HUES48 (cell line): ENCODE measurements around the gene PSAP.

ENCODE experiments used
- H3K27ac ChIP-seq: one replicate; pipeline ENCODE4 v1.7.0; 2013; ENCODE audit warnings: low read depth, low read length, inconsistent platforms
- H3K27me3 ChIP-seq: 2 replicates; pipeline ENCODE4 v1.6.1; 2013; ENCODE audit warnings: mild to moderate bottlenecking, low read length; ENCODE audit not compliant: control insufficient read depth, insufficient read depth
- H3K36me3 ChIP-seq: 2 replicates; pipeline ENCODE4 v1.6.1; 2013; ENCODE audit warnings: low read length; ENCODE audit not compliant: control insufficient read depth, insufficient read depth
- H3K4me1 ChIP-seq: 2 replicates; pipeline ENCODE4 v1.6.1; 2013; ENCODE audit warnings: mild to moderate bottlenecking, low read length; ENCODE audit not compliant: control insufficient read depth, insufficient read depth
- H3K4me3 ChIP-seq: 2 replicates; pipeline ENCODE4 v1.5.1; 2013; ENCODE audit warnings: mild to moderate bottlenecking, low read depth, low read length
- H3K9ac ChIP-seq: 2 replicates; pipeline ENCODE4 v1.6.1; 2013; ENCODE audit warnings: mild to moderate bottlenecking, low read depth, low read length, moderate library complexity
- H3K9me3 ChIP-seq: 2 replicates; pipeline ENCODE4 v1.6.1; 2013; ENCODE audit warnings: low read length; ENCODE audit not compliant: control insufficient read depth, insufficient read depth

Gene PSAP

DNA sequence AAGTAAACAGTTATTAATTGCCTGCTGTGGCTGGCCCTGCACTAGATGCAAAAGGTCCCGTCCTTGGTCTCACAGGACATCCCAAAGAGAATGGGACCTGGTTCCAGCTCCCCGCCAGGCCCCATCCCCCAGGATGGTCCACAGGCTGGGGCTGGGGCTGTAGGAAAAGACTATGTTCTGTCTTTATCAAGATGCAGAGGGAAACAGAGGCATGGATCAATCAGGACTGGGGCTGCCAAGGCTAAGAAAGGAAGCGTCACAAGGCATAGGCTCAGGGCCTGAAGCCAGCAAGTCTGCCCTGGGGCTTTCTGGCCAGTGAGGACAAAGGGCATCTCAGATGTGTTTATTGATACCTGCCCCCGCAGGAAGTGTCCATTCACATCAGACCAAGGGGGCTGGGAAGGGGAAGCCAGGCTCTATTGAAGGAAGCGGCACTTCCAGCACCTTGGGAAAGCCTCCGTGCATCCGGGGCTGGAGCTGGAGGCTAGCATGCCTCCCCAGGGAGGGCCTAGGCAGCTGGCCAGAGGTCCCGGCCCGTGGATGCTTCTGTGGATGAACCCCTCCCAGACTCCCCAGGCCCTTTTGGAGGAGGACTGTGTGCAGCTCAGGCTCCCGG, 83.5 kb downstream of the PSAP start:
- Histone ChIP-seq H3K27me3 (peaks cover 8% of the 10 kb centered on the region), H3K36me3 (no peaks in the 10 kb centered on the region), H3K9me3 (no peaks in the 10 kb centered on the region), H3K9ac (no peak overlapping the region), H3K27ac (no peak overlapping the region), H3K4me3 (no peak overlapping the region), H3K4me1 (no peaks in the 10 kb centered on the region)

DNA sequence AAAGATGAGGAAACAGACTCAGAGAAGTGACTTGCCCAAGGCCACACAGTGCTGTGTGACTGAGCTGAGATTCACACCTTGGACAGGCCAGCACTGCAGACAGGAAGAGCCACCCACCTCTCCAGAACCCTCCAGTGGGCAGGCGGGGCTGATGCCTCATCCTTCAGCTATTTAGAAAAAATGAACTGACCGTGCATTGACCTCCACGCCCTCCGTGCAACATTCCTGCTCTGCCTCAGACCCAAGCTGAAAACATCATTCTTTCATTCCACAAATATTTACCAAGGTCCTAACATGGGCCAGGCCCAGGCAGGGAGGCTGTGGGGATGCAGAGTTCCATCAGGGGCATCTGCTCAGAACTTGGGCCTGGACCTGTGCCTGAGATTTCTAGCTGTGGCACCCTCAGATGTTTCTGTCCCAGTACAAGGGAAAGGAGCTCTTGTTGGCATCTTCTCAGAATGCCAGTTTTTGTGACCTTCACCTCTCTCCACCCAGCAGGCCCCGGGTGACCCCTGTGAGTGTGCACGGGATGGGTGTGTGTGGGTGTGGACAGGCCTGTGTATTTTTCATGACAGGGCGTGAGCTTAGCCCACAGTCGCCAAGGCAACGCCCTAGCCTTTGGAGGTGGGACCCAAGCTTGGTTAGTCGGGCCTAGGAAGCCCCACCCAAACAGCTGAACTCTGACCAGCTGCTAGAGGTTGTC, 84.2 kb downstream of the PSAP start:
- Histone ChIP-seq H3K27ac (no peak overlapping the region), H3K4me1 (no peaks in the 10 kb centered on the region), H3K9ac (no peak overlapping the region), H3K9me3 (no peaks in the 10 kb centered on the region), H3K4me3 (no peak overlapping the region), H3K36me3 (no peaks in the 10 kb centered on the region), H3K27me3 (peaks cover 2% of the 10 kb centered on the region; the same call in 1 of the 2 replicates)
